Stimulated activated CD4-positive, alpha-beta T cell treated with anti-CD3 and anti-CD28 coated beads, Interleukin-1b, Interleukin-23, amount 100 ng/mL, for 1 hour (primary cell): Measurements from ENCODE around the gene GTPBP6.
"Not testable (repeated sequence)": the region's sequence is repeated elsewhere in the genome, so short reads cannot be mapped to it uniquely, and the experiment has no call there.

Experiments
- DNase-seq, 2 donors: peaks; one replicate each; pipeline ENCODE4 v3.0.0-alpha.2; 2020; ENCODE audit warnings: low read depth in 2 of 2

The GTPBP6 gene

DNA sequence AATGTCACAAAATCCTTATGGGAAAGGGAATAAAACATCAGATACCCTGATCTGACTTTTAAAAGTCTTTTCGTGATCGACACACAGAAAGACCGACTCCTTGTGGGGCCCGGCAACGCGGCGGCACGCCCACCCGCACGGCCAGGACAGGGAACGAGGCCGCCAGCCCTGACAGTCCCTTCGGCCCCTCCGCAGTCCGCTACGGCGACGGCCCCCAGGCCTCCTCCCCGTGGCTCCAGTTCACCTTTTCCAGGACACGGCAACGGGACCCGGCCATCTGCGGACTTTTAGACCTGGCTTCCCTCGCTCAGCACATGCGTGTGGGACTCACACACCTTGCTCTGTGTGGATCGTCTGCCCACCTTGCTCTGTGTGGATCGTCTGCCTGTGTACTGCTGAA lies 33.6 kb upstream of the GTPBP6 start:
- DNase-seq, result no peak

GRCh38 chrX:351736-352135 lies 33.1 kb upstream of the GTPBP6 start:
- no peak for DNase-seq

DNA sequence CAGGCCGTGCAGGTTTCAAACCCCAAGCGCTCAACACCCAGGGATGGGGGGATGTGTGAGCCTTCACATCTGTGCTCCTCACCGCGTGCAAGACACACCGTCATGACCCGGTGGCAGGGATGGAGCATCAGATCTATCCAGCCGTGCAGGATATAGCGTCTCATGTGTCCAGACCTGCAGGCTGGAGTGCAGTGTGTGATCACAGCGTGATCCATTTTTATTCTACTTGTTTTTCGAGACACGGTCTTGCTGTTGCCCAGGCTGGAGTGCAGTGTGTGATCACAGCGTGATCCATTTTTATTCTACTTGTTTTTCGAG lies 32.7 kb upstream of the GTPBP6 start:
- DNase-seq, result not testable (repeated sequence)

DNA sequence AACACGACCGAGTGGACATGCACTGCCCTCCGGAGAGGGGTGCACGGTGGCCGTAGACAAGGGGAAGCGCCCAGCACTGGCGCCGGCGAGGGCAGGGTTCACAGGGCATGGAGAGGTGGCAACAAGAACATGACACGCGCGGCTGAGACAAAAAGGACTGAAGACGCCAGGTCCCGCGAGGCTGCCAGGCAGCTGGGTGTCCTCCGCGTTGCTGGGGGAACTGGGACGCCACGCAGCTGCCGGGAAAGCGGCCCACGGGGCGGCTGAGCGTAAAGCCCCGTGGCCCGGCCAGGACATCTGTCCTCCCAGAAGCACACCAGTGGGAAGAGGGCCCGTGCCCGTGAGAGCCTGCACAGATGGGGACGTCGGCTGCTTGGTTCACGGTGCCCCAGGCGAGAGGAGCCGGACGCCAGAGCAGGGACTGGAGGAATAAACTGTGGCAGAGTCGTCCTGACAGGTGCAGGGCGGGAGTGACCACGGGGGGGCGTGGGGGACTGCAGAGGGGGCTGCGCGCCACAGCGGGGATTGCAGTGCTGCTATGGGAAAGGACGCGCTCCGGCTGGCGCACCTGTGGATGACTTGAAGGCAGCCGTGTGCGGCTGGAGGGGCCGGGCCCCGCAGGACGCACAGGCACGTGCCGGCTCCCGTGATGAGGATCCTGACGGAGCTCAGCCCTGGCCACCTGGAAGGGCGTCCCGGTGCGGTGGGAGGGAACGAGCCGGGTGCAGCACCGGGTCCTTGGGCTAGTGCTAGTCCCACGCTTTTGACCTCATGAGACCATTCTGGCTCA lies 32.1 kb upstream of the GTPBP6 start:
- no peak for DNase-seq

DNA sequence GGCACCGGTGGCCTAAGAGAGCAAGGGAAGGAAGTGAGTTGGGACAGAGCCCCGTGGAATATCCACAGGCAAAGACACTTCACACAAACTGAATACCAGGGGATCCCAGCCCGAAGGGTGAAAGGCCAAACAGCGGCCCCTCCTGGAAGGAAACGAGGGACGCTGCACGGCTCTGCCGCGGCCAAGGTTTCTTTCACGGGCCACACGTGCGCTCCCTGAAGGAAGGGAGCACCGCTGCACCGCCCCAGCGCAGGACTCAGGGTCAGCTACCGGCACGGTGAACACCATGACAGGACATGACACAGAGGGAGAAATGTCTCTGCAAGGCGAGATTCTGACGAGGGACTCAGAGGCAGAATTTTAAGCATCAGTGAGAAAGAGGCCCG lies 31.5 kb upstream of the GTPBP6 start:
- DNase-seq, result no peak

GRCh38 chrX:349702-350101 lies 31.1 kb upstream of the GTPBP6 start:
- no peak for DNase-seq

DNA sequence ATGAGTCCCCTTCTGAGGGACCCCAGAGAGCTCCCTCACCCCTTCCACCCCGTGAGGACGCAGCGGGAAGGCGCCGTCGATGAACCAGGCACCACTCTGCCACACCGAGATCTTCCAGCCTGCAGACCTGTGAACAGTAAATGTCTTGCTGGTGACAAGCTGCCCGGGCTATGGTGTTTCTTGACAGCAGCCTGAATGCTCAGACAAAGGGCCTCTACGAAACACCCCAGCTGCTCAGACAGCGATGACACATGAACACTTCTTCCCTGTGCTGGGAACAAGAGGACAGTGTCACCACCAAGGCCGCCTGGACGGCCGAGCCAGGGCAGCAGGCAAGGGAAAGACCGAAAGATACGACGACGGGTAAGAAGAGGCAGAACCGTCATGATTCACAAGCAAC lies 30.6 kb upstream of the GTPBP6 start:
- no peak for DNase-seq

DNA sequence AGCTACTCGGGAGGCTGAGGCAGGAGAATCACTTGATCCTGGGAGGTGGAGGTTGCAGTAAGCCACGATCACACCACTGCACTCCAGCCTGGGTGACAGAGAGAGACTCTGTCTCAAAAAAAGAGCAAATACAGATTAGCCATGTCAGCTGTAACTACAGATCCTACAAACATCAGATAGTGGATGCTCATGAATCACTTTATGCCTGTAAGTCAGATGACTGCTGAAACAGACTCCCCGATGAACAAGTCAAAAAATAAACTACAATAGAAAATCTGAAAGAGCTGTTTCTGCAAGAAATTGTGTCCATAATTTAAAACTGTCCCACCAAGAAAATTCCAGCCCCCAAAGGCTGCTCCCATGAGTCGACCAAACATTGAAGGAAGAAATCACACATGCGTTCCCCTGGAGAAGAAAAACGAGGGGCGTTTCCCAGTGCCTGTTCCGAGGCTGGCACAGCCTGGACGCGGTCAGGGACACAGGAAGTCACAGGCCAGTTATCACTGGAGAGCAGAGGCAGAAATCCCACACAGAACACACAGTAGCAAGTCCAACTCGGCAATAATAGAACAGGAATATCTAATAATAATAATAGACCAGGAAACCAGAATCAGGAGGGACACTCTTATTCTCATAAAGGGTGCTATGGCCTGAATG lies 30.0 kb upstream of the GTPBP6 start:
- DNase-seq, result no peak

DNA sequence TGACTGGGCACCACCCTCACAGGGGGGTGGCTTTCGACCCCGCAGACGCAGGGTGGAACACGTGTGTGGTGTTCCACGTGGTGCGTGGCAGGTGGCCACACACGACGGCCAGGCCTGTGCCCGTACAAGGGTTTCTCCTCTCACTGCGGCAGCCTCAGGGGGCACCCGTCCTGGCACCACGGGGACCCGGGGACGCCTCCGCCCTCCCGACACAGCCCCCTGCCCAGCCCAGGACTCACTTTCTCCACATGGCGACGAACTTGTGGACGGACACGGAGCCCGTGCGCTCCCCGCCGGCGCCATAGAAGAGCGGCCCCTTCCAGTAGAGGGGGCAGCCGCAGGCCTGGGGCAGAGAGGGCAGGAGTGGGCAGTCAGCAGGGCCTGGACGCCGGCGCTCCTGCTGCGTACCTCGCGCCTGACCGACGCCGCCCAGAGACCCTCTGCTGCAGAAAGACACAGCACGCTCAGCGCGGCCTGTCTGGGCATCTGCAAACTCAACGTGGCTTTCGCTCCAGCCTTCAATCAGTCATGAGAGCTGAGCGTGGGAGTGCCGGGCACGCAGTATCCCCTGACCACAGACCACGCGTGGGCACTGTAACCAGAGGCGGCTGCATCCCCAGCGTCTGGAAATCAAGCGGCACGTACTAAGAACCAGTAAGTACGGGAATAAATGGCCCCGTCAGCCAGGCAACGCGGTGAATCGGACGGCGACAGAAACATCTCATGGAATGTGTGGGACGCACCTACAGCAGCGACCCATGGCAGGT lies 28.9 kb upstream of the GTPBP6 start:
- DNase-seq, result no peak

GRCh38 chrX:346034-346813 lies 27.6 kb upstream of the GTPBP6 start:
- DNase-seq, result no peak

DNA sequence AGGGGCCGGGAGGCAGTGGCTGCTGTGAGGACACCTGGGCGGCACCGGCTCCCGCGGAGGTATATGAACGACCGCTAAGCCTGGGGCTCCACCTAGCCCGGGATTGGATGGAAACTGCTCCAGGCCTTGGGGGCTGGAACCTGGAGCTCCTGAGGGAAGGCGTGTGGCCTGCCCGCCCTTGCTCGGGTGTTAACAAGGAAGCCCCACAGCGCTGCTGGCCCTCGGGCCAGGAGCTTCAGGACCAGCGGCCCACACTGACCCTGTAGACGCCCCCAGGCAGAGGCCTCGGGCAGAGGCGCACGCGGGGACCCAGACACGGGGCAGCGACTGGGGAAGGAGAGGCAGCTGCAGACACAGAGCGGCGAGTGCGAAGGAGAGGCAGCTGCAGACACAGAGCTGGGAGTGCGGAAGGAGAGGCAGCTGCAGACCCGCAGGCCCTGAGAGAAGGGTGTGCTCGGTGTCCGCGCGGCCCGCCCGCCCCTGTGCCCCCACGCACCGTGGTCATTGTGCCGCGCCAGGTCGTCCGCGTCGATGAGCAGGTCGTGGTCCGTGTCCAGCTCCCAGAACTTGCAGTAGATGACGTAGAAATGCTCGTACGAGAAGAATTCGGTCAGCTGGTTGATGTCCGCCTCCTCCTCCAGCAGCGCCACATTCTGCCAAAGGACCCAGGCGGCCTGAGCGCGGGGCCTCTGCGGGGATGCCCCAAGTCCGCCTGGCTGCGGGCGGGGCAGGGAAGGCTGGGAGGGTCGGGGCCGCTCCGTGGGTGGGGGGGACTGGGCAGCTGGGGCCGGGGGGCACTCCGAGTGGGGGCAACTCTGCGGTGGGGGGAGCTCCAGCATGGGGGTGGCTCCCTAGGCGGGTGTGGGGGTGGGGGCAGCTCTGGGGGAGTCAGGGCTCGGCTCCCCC lies 26.7 kb upstream of the GTPBP6 start:
- DNase-seq, result no peak

GRCh38 chrX:344371-344901 lies 25.8 kb upstream of the GTPBP6 start:
- DNase-seq, result no peak

DNA sequence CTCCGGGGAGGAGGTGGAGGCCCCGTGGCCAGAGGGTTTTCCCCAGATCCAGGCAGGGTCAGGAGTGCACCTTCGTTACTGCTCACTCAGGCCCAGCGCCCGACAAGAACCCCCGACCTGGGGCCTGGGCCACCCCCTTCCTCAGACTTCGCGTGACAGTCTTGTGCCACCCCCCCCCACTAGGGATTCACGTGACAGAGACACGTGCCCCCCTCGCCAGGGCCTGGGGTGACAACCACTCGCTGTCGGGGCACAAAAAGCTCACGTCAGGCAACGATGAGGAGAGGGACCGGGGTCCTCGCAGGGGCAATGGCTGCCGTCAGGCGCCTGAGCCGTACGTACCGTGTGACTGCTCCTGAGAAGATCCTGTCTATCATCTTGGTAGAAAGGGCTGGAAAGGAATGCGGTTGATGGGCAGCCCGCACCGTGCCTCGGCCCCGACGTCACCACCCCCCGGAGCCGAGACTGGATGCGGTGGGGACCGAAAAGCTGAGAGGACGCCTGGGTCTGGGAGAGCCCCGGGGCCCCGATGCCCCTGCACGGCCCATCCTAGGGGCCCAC lies 23.0 kb upstream of the GTPBP6 start:
- DNase-seq, result no peak

- DNase-seq, result no peak
Observed at GRCh38 chrX:340641-341423, 22.2 kb upstream of the GTPBP6 start.

DNA sequence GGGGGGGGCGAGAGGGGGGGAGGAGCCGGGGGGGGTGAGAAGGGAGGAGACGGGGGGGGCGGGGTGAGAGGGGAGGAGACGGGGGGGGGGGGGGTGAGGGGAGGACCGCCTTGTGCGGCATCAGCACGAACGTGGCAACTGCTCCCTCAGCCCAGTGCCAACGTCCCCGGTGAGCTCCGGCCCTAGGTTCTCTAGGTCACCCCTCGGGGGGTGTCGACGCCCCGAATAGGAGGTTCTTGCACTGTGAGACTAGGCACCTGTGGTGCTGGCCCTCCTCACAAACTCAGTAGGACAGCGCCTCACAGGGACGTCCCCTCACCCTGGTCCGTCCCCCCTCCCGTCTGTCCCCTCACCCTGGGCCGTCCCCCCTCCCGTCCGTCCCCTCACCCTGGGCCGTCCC lies 21.5 kb upstream of the GTPBP6 start:
- DNase-seq, result no peak

GRCh38 chrX:338836-339400 lies 20.3 kb upstream of the GTPBP6 start:
- no peak for DNase-seq

DNA sequence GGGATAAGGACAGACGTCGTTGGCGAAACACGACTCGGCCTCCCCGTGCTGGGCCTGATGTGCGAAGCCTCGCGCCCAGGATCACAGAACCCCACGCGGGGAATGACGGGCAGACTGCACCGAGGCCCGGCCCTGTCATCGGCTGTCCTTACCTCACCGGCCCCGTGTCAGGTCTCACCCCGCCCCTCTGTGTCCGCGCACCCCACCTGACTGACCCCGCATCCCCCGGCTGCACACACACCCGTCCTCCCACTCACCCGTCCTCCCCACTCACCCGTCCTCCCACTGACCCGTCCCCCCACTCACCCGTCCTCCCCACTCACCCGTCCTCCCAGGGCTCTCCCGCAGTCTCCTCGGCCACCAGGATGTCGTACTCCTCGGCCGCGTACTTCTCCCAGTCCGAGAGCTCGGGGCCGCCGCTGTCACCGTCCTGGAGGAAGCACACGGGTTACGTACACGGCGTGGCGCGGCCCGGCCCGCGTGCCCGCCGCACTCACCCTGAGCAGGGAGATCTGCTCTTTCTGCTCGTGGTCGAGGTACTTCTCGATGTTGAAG lies 19.8 kb upstream of the GTPBP6 start:
- no peak for DNase-seq

DNA sequence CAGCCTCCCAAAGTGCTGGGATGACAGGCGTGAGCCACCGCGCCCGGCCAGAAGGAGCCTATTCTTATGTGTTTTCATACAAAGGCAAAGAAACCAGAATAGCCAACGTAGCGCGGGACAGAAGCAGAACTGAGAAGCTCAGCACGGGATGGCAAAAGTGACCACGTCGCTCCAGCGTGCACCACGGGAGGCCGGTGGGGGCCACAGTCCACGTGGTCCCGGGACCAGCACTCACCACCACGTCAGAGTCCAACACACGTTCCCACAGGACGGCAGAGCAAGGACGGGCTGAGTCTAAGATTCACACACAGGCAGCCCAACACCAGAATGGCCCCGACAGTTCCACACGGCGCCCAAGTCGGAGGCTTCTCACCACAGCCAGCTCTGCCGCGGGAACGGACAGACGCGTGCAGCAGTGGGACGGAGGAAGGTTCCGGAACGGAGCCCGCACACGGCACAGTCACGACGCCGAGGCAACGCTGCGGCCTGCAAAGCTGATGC lies 18.8 kb upstream of the GTPBP6 start:
- no peak for DNase-seq

- no peak for DNase-seq
Observed at GRCh38 chrX:336227-336626, 17.6 kb upstream of the GTPBP6 start.
